OCI-LY7 (cell line): ENCODE data around the gene TECR.
"Not testable (repeated sequence)": the region's sequence is repeated elsewhere in the genome, so short reads cannot be mapped to it uniquely, and the experiment has no call there.

Experiments used
- EZH2phosphoT487 ChIP-seq: fragments of 200-600 bp; sonication (generic); IDR thresholded peaks from 2 replicates; pipeline ENCODE4 v1.6.1; 2018; ENCODE audit warnings: low read depth, borderline replicate concordance, mild to moderate bottlenecking, mixed run types, antibody characterized with exemption, low read length, moderate library complexity, mixed read lengths
- TF ChIP-seq, protein P1 (sequence below): fragments of 200-600 bp; sonication (generic); conservative IDR thresholded peaks from 2 replicates; pipeline ENCODE4 v1.5.1; 2014; ENCODE audit warnings: mild to moderate bottlenecking, antibody characterized with exemption, low read length, moderate library complexity, mixed read lengths

- TF ChIP-seq, protein P1, sequence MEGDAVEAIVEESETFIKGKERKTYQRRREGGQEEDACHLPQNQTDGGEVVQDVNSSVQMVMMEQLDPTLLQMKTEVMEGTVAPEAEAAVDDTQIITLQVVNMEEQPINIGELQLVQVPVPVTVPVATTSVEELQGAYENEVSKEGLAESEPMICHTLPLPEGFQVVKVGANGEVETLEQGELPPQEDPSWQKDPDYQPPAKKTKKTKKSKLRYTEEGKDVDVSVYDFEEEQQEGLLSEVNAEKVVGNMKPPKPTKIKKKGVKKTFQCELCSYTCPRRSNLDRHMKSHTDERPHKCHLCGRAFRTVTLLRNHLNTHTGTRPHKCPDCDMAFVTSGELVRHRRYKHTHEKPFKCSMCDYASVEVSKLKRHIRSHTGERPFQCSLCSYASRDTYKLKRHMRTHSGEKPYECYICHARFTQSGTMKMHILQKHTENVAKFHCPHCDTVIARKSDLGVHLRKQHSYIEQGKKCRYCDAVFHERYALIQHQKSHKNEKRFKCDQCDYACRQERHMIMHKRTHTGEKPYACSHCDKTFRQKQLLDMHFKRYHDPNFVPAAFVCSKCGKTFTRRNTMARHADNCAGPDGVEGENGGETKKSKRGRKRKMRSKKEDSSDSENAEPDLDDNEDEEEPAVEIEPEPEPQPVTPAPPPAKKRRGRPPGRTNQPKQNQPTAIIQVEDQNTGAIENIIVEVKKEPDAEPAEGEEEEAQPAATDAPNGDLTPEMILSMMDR: not testable (repeated sequence)
- TF ChIP-seq EZH2phosphoT487: not testable (repeated sequence)
Measured at GRCh38 chr19:14564652-14565297, 35.4 kb downstream of the TECR start.
